ENCODE results near the gene PPFIA2.
"Not testable (repeated sequence)": the region's sequence is repeated elsewhere in the genome, so short reads cannot be mapped to it uniquely, and the experiment has no call there.

Gene PPFIA2

GRCh38 chr12:81590703-81591102, 168.4 kb downstream of the PPFIA2 start:
- not testable (repeated sequence) for H3K36me3 ChIP-seq (ENCODE audit: control insufficient read depth, insufficient read depth, low read length); H3K9me3 ChIP-seq (ENCODE audit: control insufficient read depth, insufficient read depth, low read length); H3K4me1 ChIP-seq (ENCODE audit: control insufficient read depth, insufficient read depth, low read length); H3K9ac ChIP-seq (ENCODE audit: low read depth, low read length); H3K27me3 ChIP-seq (ENCODE audit: control insufficient read depth, insufficient read depth, low read length); H3K4me3 ChIP-seq (ENCODE audit: low read depth, low read length)

GRCh38 chr12:81588235-81589008, 170.7 kb downstream of the PPFIA2 start:
- Histone ChIP-seq H3K9ac (ENCODE audit: low read depth, low read length) (no peak overlapping the region), H3K4me3 (ENCODE audit: low read depth, low read length) (no peak overlapping the region)

GRCh38 chr12:81585787-81586186, 173.4 kb downstream of the PPFIA2 start:
- H3K4me1 ChIP-seq (ENCODE audit: control insufficient read depth, insufficient read depth, low read length): no peaks in the 10 kb centered on the region
- H3K9ac ChIP-seq (ENCODE audit: low read depth, low read length): no peak overlapping the region
- H3K36me3 ChIP-seq (ENCODE audit: control insufficient read depth, insufficient read depth, low read length): no peaks in the 10 kb centered on the region
- H3K9me3 ChIP-seq (ENCODE audit: control insufficient read depth, insufficient read depth, low read length): no peaks in the 10 kb centered on the region
- no peak overlapping the region for H3K4me3 ChIP-seq (ENCODE audit: low read depth, low read length)
- no peaks in the 10 kb centered on the region for H3K27me3 ChIP-seq (ENCODE audit: control insufficient read depth, insufficient read depth, low read length)

More at GRCh38 chr12:81588235-81589008, 170.7 kb downstream of the PPFIA2 start:
- no peaks in the 10 kb centered on the region for H3K27me3 ChIP-seq (ENCODE audit: control insufficient read depth, insufficient read depth, low read length)
- no peaks in the 10 kb centered on the region for H3K4me1 ChIP-seq (ENCODE audit: control insufficient read depth, insufficient read depth, low read length)
- no peaks in the 10 kb centered on the region for H3K9me3 ChIP-seq (ENCODE audit: control insufficient read depth, insufficient read depth, low read length)
- H3K36me3 ChIP-seq (ENCODE audit: control insufficient read depth, insufficient read depth, low read length): no peaks in the 10 kb centered on the region

- Histone ChIP-seq H3K36me3 (ENCODE audit: control insufficient read depth, insufficient read depth, low read length) (no peaks in the 10 kb centered on the region), H3K27me3 (ENCODE audit: control insufficient read depth, insufficient read depth, low read length) (no peaks in the 10 kb centered on the region), H3K4me3 (ENCODE audit: low read depth, low read length) (no peak overlapping the region), H3K9ac (ENCODE audit: low read depth, low read length) (no peak overlapping the region), H3K4me1 (ENCODE audit: control insufficient read depth, insufficient read depth, low read length) (no peaks in the 10 kb centered on the region), H3K9me3 (ENCODE audit: control insufficient read depth, insufficient read depth, low read length) (no peaks in the 10 kb centered on the region)
Observed at GRCh38 chr12:81573228-81573627, 185.9 kb downstream of the PPFIA2 start.

GRCh38 chr12:81572411-81572810, 186.7 kb downstream of the PPFIA2 start:
- Histone ChIP-seq H3K4me1 (ENCODE audit: control insufficient read depth, insufficient read depth, low read length) (no peaks in the 10 kb centered on the region), H3K9me3 (ENCODE audit: control insufficient read depth, insufficient read depth, low read length) (no peaks in the 10 kb centered on the region), H3K9ac (ENCODE audit: low read depth, low read length) (no peak overlapping the region), H3K27me3 (ENCODE audit: control insufficient read depth, insufficient read depth, low read length) (no peaks in the 10 kb centered on the region), H3K4me3 (ENCODE audit: low read depth, low read length) (no peak overlapping the region), H3K36me3 (ENCODE audit: control insufficient read depth, insufficient read depth, low read length) (no peaks in the 10 kb centered on the region)

GRCh38 chr12:81570234-81570633, 188.9 kb downstream of the PPFIA2 start:
- H3K4me3 ChIP-seq (ENCODE audit: low read depth, low read length): no peak overlapping the region
- H3K4me1 ChIP-seq (ENCODE audit: control insufficient read depth, insufficient read depth, low read length): no peaks in the 10 kb centered on the region
- H3K9me3 ChIP-seq (ENCODE audit: control insufficient read depth, insufficient read depth, low read length): no peaks in the 10 kb centered on the region
- H3K36me3 ChIP-seq (ENCODE audit: control insufficient read depth, insufficient read depth, low read length): no peaks in the 10 kb centered on the region
- no peaks in the 10 kb centered on the region for H3K27me3 ChIP-seq (ENCODE audit: control insufficient read depth, insufficient read depth, low read length)
- no peak overlapping the region for H3K9ac ChIP-seq (ENCODE audit: low read depth, low read length)

GRCh38 chr12:81564237-81564636, 194.9 kb downstream of the PPFIA2 start:
- no peak overlapping the region for H3K9ac ChIP-seq (ENCODE audit: low read depth, low read length)
- H3K4me1 ChIP-seq (ENCODE audit: control insufficient read depth, insufficient read depth, low read length): no peaks in the 10 kb centered on the region
- H3K36me3 ChIP-seq (ENCODE audit: control insufficient read depth, insufficient read depth, low read length): no peaks in the 10 kb centered on the region
- H3K4me3 ChIP-seq (ENCODE audit: low read depth, low read length): no peak overlapping the region
- H3K9me3 ChIP-seq (ENCODE audit: control insufficient read depth, insufficient read depth, low read length): no peaks in the 10 kb centered on the region
- H3K27me3 ChIP-seq (ENCODE audit: control insufficient read depth, insufficient read depth, low read length): no peaks in the 10 kb centered on the region

GRCh38 chr12:81558031-81558430, 201.1 kb downstream of the PPFIA2 start:
- Histone ChIP-seq H3K4me1 (ENCODE audit: control insufficient read depth, insufficient read depth, low read length) (no peaks in the 10 kb centered on the region), H3K27me3 (ENCODE audit: control insufficient read depth, insufficient read depth, low read length) (no peaks in the 10 kb centered on the region), H3K9me3 (ENCODE audit: control insufficient read depth, insufficient read depth, low read length) (no peaks in the 10 kb centered on the region), H3K4me3 (ENCODE audit: low read depth, low read length) (no peak overlapping the region), H3K9ac (ENCODE audit: low read depth, low read length) (no peak overlapping the region), H3K36me3 (ENCODE audit: control insufficient read depth, insufficient read depth, low read length) (no peaks in the 10 kb centered on the region)

GRCh38 chr12:81546811-81547210, 212.3 kb downstream of the PPFIA2 start:
- Histone ChIP-seq H3K36me3 (ENCODE audit: control insufficient read depth, insufficient read depth, low read length) (no peaks in the 10 kb centered on the region), H3K9ac (ENCODE audit: low read depth, low read length) (no peak overlapping the region), H3K4me3 (ENCODE audit: low read depth, low read length) (no peak overlapping the region), H3K4me1 (ENCODE audit: control insufficient read depth, insufficient read depth, low read length) (no peaks in the 10 kb centered on the region), H3K9me3 (ENCODE audit: control insufficient read depth, insufficient read depth, low read length) (no peaks in the 10 kb centered on the region), H3K27me3 (ENCODE audit: control insufficient read depth, insufficient read depth, low read length) (no peaks in the 10 kb centered on the region)

GRCh38 chr12:81543621-81544139, 215.5 kb downstream of the PPFIA2 start:
- Histone ChIP-seq H3K27me3 (ENCODE audit: control insufficient read depth, insufficient read depth, low read length) (no peaks in the 10 kb centered on the region), H3K9me3 (ENCODE audit: control insufficient read depth, insufficient read depth, low read length) (no peaks in the 10 kb centered on the region), H3K36me3 (ENCODE audit: control insufficient read depth, insufficient read depth, low read length) (no peaks in the 10 kb centered on the region), H3K9ac (ENCODE audit: low read depth, low read length) (no peak overlapping the region), H3K4me1 (ENCODE audit: control insufficient read depth, insufficient read depth, low read length) (no peaks in the 10 kb centered on the region), H3K4me3 (ENCODE audit: low read depth, low read length) (no peak overlapping the region)

- Histone ChIP-seq H3K36me3 (ENCODE audit: control insufficient read depth, insufficient read depth, low read length) (no peaks in the 10 kb centered on the region), H3K27me3 (ENCODE audit: control insufficient read depth, insufficient read depth, low read length) (no peaks in the 10 kb centered on the region), H3K9me3 (ENCODE audit: control insufficient read depth, insufficient read depth, low read length) (no peaks in the 10 kb centered on the region), H3K4me1 (ENCODE audit: control insufficient read depth, insufficient read depth, low read length) (no peaks in the 10 kb centered on the region), H3K4me3 (ENCODE audit: low read depth, low read length) (no peak overlapping the region), H3K9ac (ENCODE audit: low read depth, low read length) (no peak overlapping the region)
Observed at GRCh38 chr12:81542065-81543010, 216.8 kb downstream of the PPFIA2 start.

All from iPS-15b (cell line).